OCI-LY1 (cell line): ENCODE results near the gene IZUMO1.

Experiments
- H2AFZ ChIP-seq: fragments of 200-600 bp; sonication (generic), shearing (Covaris generic); 2 replicates; pipeline ENCODE4 v1.6.0; 2014; ENCODE audit warnings: antibody characterized with exemption, mild to moderate bottlenecking, low read length
- H3F3A ChIP-seq: fragments of 200-600 bp; sonication (generic), shearing (Covaris generic); 2 replicates; pipeline ENCODE4 v1.6.0; 2014; ENCODE audit warnings: mild to moderate bottlenecking, antibody characterized with exemption, low read length, moderate library complexity; ENCODE audit not compliant: insufficient read depth
- H3K27ac ChIP-seq: fragments of 200-600 bp; sonication (generic); 2 replicates; pipeline ENCODE4 v1.5.1; 2014; ENCODE audit warnings: low read length, mixed run types, mild to moderate bottlenecking, low read depth; ENCODE audit not compliant: poor library complexity, severe bottlenecking
- H3K27me3 ChIP-seq: fragments of 200-600 bp; sonication (generic); 2 replicates; pipeline ENCODE4 v1.6.0; 2014; ENCODE audit warnings: antibody characterized with exemption, mild to moderate bottlenecking, low read length, moderate library complexity; ENCODE audit not compliant: insufficient read depth
- H3K36me3 ChIP-seq: fragments of 200-600 bp; sonication (generic); 2 replicates; pipeline ENCODE4 v1.6.1; 2014; ENCODE audit warnings: mild to moderate bottlenecking, antibody characterized with exemption, low read length, moderate library complexity, mixed read lengths; ENCODE audit not compliant: insufficient read depth
- H3K4me1 ChIP-seq: fragments of 200-600 bp; sonication (generic); 2 replicates; pipeline ENCODE4 v1.5.1; 2014; ENCODE audit warnings: mild to moderate bottlenecking, low read length, moderate library complexity; ENCODE audit not compliant: insufficient read depth, severe bottlenecking
- H3K4me2 ChIP-seq: fragments of 200-600 bp; sonication (generic), shearing (Covaris generic); 2 replicates; pipeline ENCODE4 v1.6.1; 2014; ENCODE audit warnings: low read length
- H3K4me3 ChIP-seq: fragments of 200-600 bp; sonication (generic); 2 replicates; pipeline ENCODE4 v1.5.1; 2014; ENCODE audit warnings: low read length, low read depth, mild to moderate bottlenecking, mixed read lengths; ENCODE audit not compliant: poor library complexity, severe bottlenecking
- H3K79me2 ChIP-seq: fragments of 200-600 bp; shearing (Covaris generic); 2 replicates; pipeline ENCODE4 v1.6.1; 2016; ENCODE audit warnings: mixed run types, low read length, mixed read lengths; ENCODE audit not compliant: insufficient read depth
- H3K9ac ChIP-seq: fragments of 200-600 bp; sonication (generic), shearing (Covaris generic); 2 replicates; pipeline ENCODE4 v1.6.1; 2014; ENCODE audit warnings: mild to moderate bottlenecking, low read length, mixed read lengths
- H3K9me2 ChIP-seq: fragments of 200-600 bp; sonication (generic), shearing (Covaris generic); 2 replicates; pipeline ENCODE4 v1.6.1; 2014; ENCODE audit warnings: low read depth, mild to moderate bottlenecking, low read length, mixed read lengths
- H3K9me3 ChIP-seq: fragments of 200-600 bp; shearing (Covaris generic); 2 replicates; pipeline ENCODE4 v1.6.1; 2014; ENCODE audit warnings: low read length, mixed read lengths
- H4K20me1 ChIP-seq: fragments of 200-600 bp; sonication (generic), shearing (Covaris generic); 2 replicates; pipeline ENCODE4 v1.6.0; 2016; ENCODE audit warnings: mild to moderate bottlenecking, low read length; ENCODE audit not compliant: insufficient read depth
- CTCF ChIP-seq: fragments of 200-600 bp; sonication (generic), shearing (Covaris generic); IDR thresholded peaks from 2 replicates; pipeline ENCODE4 v1.5.1; 2017; ENCODE audit warnings: mild to moderate bottlenecking, antibody characterized with exemption, low read length, moderate library complexity, mixed read lengths
- EZH2 ChIP-seq: fragments of 200-600 bp; sonication (generic), shearing (Covaris generic); IDR thresholded peaks from 2 replicates; pipeline ENCODE4 v1.8.0; 2017; ENCODE audit warnings: borderline replicate concordance, mixed run types, mild to moderate bottlenecking, antibody characterized with exemption, low read length, moderate library complexity, mixed read lengths

IZUMO1 gene

GRCh38 chr19:48715681-48716171 is 31.0 kb downstream of the IZUMO1 start:
- Histone ChIP-seq H3K79me2 (no peaks in the 10 kb centered on the region), H3K4me1 (peaks cover 36% of the 10 kb centered on the region), H4K20me1 (no peaks in the 10 kb centered on the region), H3K27ac (no peak overlapping the region), H3K27me3 (peaks cover 5% of the 10 kb centered on the region; the same call in 1 of the 2 replicates), H3F3A (no peaks in the 10 kb centered on the region), H3K9me2 (no peaks in the 10 kb centered on the region), H3K36me3 (no peaks in the 10 kb centered on the region; the same call in 1 of the 2 replicates), H3K4me2 (peak overlapping the region; percentile 81), H3K4me3 (peak overlapping the region; percentile 66), H3K9ac (no peak overlapping the region), H3K9me3 (no peaks in the 10 kb centered on the region), H2AFZ (no peak overlapping the region)
- TF ChIP-seq EZH2, result no peak
- no peak for TF ChIP-seq CTCF

GRCh38 chr19:48714759-48715675 is 31.7 kb downstream of the IZUMO1 start:
- TF ChIP-seq EZH2 (no peak), CTCF (no peak)
- H3K4me1 ChIP-seq, result peaks cover 32% of the 10 kb centered on the region
- H3K79me2 ChIP-seq, result no peaks in the 10 kb centered on the region
- H3K27ac ChIP-seq, result no peak overlapping the region
- peak overlapping the region; percentile 69 for H3K9ac ChIP-seq
- H3K9me2 ChIP-seq, result no peaks in the 10 kb centered on the region
- no peak overlapping the region for H2AFZ ChIP-seq
- peaks cover 5% of the 10 kb centered on the region; the same call in 1 of the 2 replicates for H3K27me3 ChIP-seq
- H3F3A ChIP-seq, result no peaks in the 10 kb centered on the region
- H3K9me3 ChIP-seq, result no peaks in the 10 kb centered on the region
- H3K36me3 ChIP-seq, result no peaks in the 10 kb centered on the region; the same call in 1 of the 2 replicates
- H3K4me2 ChIP-seq, result peak overlapping the region; percentile 81
- peak overlapping the region; percentile 66 for H3K4me3 ChIP-seq
- no peaks in the 10 kb centered on the region for H4K20me1 ChIP-seq

GRCh38 chr19:48713864-48714755 is 32.6 kb downstream of the IZUMO1 start:
- TF ChIP-seq CTCF, result no peak
- no peak for TF ChIP-seq EZH2
- Histone ChIP-seq H2AFZ (peak overlapping the region; percentile 45; the same call in 1 of the 2 replicates), H3K9me3 (no peaks in the 10 kb centered on the region), H3K9ac (peak overlapping the region; percentile 69), H3K36me3 (no peaks in the 10 kb centered on the region; the same call in 1 of the 2 replicates), H4K20me1 (no peaks in the 10 kb centered on the region), H3K4me1 (peaks cover 28% of the 10 kb centered on the region), H3K4me2 (peak overlapping the region; percentile 81), H3K27me3 (peaks cover 5% of the 10 kb centered on the region; the same call in 1 of the 2 replicates), H3K27ac (no peak overlapping the region), H3F3A (no peaks in the 10 kb centered on the region), H3K79me2 (no peaks in the 10 kb centered on the region), H3K9me2 (no peaks in the 10 kb centered on the region), H3K4me3 (peak overlapping the region; percentile 66)
